ENCODE measurements around the gene SYTL4.

DNA sequence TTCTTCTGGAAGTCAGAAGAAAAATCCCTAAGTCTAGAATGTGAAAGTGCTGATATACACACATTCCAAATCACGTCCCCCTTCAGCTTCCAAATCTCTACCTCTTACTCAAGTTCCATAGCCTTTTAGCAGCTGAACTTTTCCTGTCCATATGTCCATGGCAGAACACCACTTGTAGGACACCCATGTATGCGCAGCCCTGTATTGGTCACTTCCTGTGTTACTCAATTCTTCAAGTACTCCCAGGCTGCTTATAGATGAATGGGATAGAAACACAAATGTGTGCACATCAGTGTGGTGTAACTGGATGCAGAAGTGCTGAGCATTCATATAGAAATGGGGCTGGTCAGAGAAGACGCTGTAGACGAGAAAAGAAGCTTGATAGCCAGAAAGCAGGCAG is 69.1 kb downstream of the SYTL4 start:
- TF ChIP-seq, protein P1, sequence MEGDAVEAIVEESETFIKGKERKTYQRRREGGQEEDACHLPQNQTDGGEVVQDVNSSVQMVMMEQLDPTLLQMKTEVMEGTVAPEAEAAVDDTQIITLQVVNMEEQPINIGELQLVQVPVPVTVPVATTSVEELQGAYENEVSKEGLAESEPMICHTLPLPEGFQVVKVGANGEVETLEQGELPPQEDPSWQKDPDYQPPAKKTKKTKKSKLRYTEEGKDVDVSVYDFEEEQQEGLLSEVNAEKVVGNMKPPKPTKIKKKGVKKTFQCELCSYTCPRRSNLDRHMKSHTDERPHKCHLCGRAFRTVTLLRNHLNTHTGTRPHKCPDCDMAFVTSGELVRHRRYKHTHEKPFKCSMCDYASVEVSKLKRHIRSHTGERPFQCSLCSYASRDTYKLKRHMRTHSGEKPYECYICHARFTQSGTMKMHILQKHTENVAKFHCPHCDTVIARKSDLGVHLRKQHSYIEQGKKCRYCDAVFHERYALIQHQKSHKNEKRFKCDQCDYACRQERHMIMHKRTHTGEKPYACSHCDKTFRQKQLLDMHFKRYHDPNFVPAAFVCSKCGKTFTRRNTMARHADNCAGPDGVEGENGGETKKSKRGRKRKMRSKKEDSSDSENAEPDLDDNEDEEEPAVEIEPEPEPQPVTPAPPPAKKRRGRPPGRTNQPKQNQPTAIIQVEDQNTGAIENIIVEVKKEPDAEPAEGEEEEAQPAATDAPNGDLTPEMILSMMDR (IDR thresholded peaks at IDR 0.05) = no peak
- TF ChIP-seq POLR2A (IDR thresholded peaks at IDR 0.05) (no peak), EP300 (IDR thresholded peaks at IDR 0.05) (no peak)

Data from upper lobe of left lung (tissue), 4 donors.